Mesothelial cell of epicardium (in vitro differentiated cells): ENCODE data around the gene SLC9A5. TPM values are rescaled to one million over a fixed set of nuclear protein-coding genes. Genes with fewer than 3 reads are reported as not detected.

Experiments
- DNase-seq, 2 experiments: peaks; one replicate each; pipeline ENCODE4 v3.0.0; 2021; ENCODE audit warnings: low spot score in 2 of 2; ENCODE audit not compliant: unreplicated experiment in 2 of 2
- H3K27ac Mint-ChIP-seq: 2 replicates; pipeline ENCODE4 v1.8.0; 2021; ENCODE audit warnings: mixed read lengths
- H3K27me3 Mint-ChIP-seq: 2 replicates; pipeline ENCODE4 v1.8.0; 2021; ENCODE audit warnings: low read depth, mixed read lengths
- H3K36me3 Mint-ChIP-seq: 2 replicates; pipeline ENCODE4 v1.8.0; 2021; ENCODE audit warnings: mixed read lengths
- H3K4me1 Mint-ChIP-seq: 2 replicates; pipeline ENCODE4 v1.8.0; 2021; ENCODE audit warnings: mixed read lengths
- H3K4me3 Mint-ChIP-seq: 2 replicates; pipeline ENCODE4 v1.8.0; 2021; ENCODE audit warnings: mild to moderate bottlenecking, moderate library complexity, mixed read lengths
- H3K9me3 Mint-ChIP-seq: 2 replicates; pipeline ENCODE4 v1.8.0; 2021; ENCODE audit warnings: mixed read lengths
- total RNA-seq: library from RNA; stranded (reverse); gene quantifications from 3 replicates; pipeline ENCODE4 v1.2.1, GENCODE V29; 2021
- TF ChIP-seq, protein P1 (sequence below): fragments of 200-600 bp; sonication (generic); IDR thresholded peaks from one replicate; pipeline ENCODE4 v1.5.0; 2021; ENCODE audit warnings: antibody characterized with exemption; ENCODE audit not compliant: unreplicated experiment

The SLC9A5 gene
- total RNA-seq, 1 donor from 2014 or later: 3.5 TPM

- no peak overlapping the region for H3K27ac Mint-ChIP-seq
- peaks cover 3% of the 10 kb centered on the region for H3K9me3 Mint-ChIP-seq
- H3K27me3 Mint-ChIP-seq: peaks cover 42% of the 10 kb centered on the region
- no peaks in the 10 kb centered on the region for H3K36me3 Mint-ChIP-seq
- no peak for DNase-seq
- no peaks in the 10 kb centered on the region for H3K4me1 Mint-ChIP-seq
- TF ChIP-seq, protein P1, sequence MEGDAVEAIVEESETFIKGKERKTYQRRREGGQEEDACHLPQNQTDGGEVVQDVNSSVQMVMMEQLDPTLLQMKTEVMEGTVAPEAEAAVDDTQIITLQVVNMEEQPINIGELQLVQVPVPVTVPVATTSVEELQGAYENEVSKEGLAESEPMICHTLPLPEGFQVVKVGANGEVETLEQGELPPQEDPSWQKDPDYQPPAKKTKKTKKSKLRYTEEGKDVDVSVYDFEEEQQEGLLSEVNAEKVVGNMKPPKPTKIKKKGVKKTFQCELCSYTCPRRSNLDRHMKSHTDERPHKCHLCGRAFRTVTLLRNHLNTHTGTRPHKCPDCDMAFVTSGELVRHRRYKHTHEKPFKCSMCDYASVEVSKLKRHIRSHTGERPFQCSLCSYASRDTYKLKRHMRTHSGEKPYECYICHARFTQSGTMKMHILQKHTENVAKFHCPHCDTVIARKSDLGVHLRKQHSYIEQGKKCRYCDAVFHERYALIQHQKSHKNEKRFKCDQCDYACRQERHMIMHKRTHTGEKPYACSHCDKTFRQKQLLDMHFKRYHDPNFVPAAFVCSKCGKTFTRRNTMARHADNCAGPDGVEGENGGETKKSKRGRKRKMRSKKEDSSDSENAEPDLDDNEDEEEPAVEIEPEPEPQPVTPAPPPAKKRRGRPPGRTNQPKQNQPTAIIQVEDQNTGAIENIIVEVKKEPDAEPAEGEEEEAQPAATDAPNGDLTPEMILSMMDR: no peak
- H3K4me3 Mint-ChIP-seq: no peak overlapping the region
These were observed 11.8 kb downstream of the SLC9A5 start for GRCh38 chr16:67260426-67261063.

GRCh38 chr16:67263201-67263600, 14.4 kb downstream of the SLC9A5 start:
- Mint-ChIP-seq H3K27me3 (peaks cover 44% of the 10 kb centered on the region), H3K4me1 (no peaks in the 10 kb centered on the region), H3K4me3 (no peak overlapping the region), H3K36me3 (no peaks in the 10 kb centered on the region), H3K27ac (no peak overlapping the region), H3K9me3 (peaks cover 3% of the 10 kb centered on the region)
- TF ChIP-seq, protein P1: no peak
- DNase-seq: no peak

- Mint-ChIP-seq H3K9me3 (peaks cover 3% of the 10 kb centered on the region), H3K27me3 (peaks cover 44% of the 10 kb centered on the region), H3K4me3 (no peak overlapping the region), H3K36me3 (no peaks in the 10 kb centered on the region), H3K4me1 (no peaks in the 10 kb centered on the region), H3K27ac (no peak overlapping the region)
- TF ChIP-seq, protein P1: no peak
- DNase-seq: no peak
These were observed 15.5 kb downstream of the SLC9A5 start for GRCh38 chr16:67264277-67264676.

DNA sequence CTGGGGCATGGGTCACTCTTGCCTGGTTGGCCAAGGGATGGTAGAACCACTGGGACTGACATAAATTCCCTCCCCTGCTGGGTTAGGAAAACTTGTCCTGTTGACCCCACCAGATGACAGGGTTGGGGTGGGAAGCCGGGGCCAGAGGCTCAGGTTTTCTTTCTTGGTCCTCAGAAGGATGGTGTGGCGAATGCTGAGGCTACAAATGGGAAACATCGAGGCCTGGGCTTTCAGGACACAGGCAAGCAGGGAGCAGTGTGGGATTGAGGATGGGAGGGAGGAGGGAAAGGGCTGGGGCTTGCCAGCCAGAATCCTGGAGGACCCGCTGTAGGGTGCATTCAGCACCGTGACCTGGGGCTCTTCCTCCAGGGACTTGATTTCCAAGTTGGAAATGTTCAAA, 16.1 kb downstream of the SLC9A5 start:
- Mint-ChIP-seq H3K9me3 (peaks cover 3% of the 10 kb centered on the region), H3K4me3 (no peak overlapping the region), H3K4me1 (no peaks in the 10 kb centered on the region), H3K36me3 (no peaks in the 10 kb centered on the region), H3K27ac (no peak overlapping the region), H3K27me3 (peaks cover 44% of the 10 kb centered on the region)
- no peak for DNase-seq
- TF ChIP-seq, protein P1: no peak

- Mint-ChIP-seq H3K9me3 (peaks cover 3% of the 10 kb centered on the region), H3K4me1 (no peaks in the 10 kb centered on the region), H3K36me3 (no peaks in the 10 kb centered on the region), H3K27me3 (peaks cover 44% of the 10 kb centered on the region), H3K4me3 (no peak overlapping the region), H3K27ac (no peak overlapping the region)
- TF ChIP-seq, protein P1: no peak
- DNase-seq: no peak
These were observed 17.1 kb downstream of the SLC9A5 start for GRCh38 chr16:67265834-67266233.
